B cell (primary cell): Measurements from ENCODE around the gene IFRD1.

ENCODE experiments used
- EZH2 ChIP-seq: IDR thresholded peaks from 2 replicates; pipeline ENCODE4 v1.6.1; 2012; ENCODE audit warnings: borderline replicate concordance, low read depth, mild to moderate bottlenecking, moderate library complexity, low read length; ENCODE audit not compliant: insufficient read depth, poor library complexity, severe bottlenecking
- TF ChIP-seq, protein P1 (sequence below): fragments of 200-600 bp; IDR thresholded peaks from one replicate; pipeline ENCODE4 v1.8.0; 2022; ENCODE audit warnings: antibody characterized with exemption, mild to moderate bottlenecking

DNA sequence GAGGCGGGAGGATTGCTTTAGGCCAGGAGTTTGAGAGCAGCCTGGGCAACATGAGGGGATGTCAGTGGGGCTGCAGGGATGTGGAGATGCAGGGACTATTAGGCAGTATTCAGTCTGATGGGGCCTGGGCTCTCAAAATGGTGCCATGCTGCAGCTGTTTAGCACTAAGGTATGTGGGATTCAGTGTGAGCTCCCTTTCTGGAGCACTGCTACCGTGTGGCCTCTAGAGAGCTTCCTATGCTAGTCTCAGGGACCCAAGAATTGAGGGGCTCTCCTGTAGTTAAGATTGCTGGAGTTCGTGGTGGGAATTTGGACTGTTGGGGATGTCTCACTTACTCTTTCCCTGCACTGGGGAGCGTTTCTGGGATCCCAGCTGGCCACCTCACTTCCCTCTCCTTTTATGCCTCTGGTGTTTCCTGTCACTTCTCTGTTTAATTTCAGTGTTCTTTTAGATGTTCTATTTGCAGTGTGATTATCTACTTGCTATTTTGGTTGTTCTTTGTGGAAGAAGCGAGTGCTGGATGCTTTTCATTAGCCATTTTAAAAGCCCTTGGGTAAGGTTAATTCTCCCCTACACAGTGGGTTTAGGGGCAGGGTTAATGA is 53.9 kb downstream of the IFRD1 start:
- TF ChIP-seq, protein P1, sequence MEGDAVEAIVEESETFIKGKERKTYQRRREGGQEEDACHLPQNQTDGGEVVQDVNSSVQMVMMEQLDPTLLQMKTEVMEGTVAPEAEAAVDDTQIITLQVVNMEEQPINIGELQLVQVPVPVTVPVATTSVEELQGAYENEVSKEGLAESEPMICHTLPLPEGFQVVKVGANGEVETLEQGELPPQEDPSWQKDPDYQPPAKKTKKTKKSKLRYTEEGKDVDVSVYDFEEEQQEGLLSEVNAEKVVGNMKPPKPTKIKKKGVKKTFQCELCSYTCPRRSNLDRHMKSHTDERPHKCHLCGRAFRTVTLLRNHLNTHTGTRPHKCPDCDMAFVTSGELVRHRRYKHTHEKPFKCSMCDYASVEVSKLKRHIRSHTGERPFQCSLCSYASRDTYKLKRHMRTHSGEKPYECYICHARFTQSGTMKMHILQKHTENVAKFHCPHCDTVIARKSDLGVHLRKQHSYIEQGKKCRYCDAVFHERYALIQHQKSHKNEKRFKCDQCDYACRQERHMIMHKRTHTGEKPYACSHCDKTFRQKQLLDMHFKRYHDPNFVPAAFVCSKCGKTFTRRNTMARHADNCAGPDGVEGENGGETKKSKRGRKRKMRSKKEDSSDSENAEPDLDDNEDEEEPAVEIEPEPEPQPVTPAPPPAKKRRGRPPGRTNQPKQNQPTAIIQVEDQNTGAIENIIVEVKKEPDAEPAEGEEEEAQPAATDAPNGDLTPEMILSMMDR: no peak
- TF ChIP-seq EZH2: no peak
